GM12801 (cell line): Measurements from ENCODE around the gene NEDD8.

ENCODE experiments used
- CTCF ChIP-seq: IDR thresholded peaks from one replicate; pipeline ENCODE4 v1.5.1; 2011; ENCODE audit warnings: control low read depth; ENCODE audit not compliant: insufficient read length; ENCODE audit errors: extremely low read depth

Gene NEDD8

GRCh38 chr14:24269368-24269767 lies 37.2 kb upstream of the NEDD8 start:
- no peak for TF ChIP-seq CTCF

GRCh38 chr14:24268225-24268624 lies 36.1 kb upstream of the NEDD8 start:
- TF ChIP-seq CTCF: no peak

GRCh38 chr14:24267516-24267915 lies 35.3 kb upstream of the NEDD8 start:
- no peak for TF ChIP-seq CTCF

- TF ChIP-seq CTCF: no peak
Observed at GRCh38 chr14:24266344-24267244, 34.4 kb upstream of the NEDD8 start.

GRCh38 chr14:24264298-24264697 lies 32.1 kb upstream of the NEDD8 start:
- TF ChIP-seq CTCF: no peak

DNA sequence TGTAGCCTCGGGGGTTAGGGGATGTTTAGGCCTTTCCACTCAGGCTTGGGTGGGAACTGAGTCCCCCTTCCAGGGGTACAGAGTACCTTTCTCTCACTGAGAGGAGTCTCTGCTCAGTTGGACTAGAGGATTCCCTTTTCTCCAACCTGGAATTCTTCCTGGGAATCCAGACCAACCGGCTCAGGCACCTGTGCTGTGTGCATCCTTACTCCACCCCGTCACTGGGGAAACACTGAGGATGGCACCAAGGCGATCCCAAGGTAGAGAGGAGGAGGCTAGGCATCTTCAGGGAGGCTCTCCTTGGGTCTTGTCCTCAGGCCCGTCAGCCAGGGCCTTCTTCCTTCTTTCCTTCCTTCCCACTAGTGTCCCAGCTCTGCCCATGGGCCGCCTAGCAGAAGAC lies 31.7 kb upstream of the NEDD8 start:
- no peak for TF ChIP-seq CTCF

DNA sequence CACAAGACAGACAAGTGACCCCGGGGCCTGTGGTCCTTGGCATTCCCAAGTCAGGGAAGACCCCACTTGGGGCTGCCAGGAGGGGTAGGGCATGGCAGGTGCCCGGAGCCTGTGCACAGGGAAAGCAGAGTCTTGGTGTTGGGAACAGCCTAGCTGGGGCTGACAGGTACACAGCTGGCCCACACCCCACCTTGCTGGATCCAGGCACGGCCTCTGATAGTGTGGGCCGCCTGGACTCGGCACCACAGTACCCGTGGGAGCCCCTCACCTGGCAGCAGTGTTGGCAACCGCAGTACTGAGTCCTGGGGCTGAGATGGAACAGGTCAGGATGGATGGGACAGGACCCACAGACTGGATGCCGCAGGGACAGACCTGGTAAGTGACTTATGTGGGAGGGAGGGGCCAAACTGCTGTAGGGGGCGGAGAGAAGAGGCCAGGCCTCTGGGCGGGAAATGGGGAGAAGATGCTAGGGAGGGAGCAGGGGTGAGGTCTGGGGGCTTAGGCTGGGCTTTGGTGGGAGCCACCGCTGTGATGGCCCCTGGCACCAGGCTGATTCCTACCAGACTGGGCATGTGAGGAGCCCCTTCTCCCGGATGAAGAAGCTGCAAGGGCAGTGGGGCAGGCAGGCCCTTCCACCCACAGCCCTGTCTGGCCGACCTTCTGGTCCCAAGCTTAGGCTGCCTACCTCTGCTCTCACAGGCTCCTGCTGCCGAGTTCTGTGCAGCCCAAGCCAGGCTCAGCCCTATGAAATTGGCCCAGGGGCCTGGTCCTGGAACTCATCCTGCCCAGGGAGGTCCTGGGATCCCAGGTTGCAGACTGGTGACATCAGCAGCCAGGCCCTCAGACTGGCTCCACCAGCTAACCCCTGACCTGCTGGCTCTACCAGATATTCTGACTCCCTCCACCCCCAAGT lies 30.9 kb upstream of the NEDD8 start, which contains the start of gene TGM1:
TSS of gene TGM1 (minus strand) at position 357 of the 913 bp plus-strand sequence. CDS start 825 bp downstream, outside the sequence.
- TF ChIP-seq CTCF: no peak
